ENCODE results near the gene B9D1. TPM values are rescaled to one million over a fixed set of nuclear protein-coding genes. Genes with fewer than 3 reads are reported as not detected.
A peak's percentile ranks its signal among the peaks of the same experiment; 100 is the strongest.

Gene B9D1
- total and polyA plus RNA-seq, 2 of the 13 experiments (the other 11 are each of a cell fraction or from before 2014, with no cell fraction given) = 27.7 to 31.1 TPM

GRCh38 chr17:19346351-19347255 is 15.9 kb downstream of the B9D1 start (continued):
- TF ChIP-seq ZNF142 (CRISPR knock-in tag; IDR thresholded peaks at IDR 0.05) (0 out of 2 replicates have a peak, but pooled peaks have one; percentile 49), SOX13 (IDR thresholded peaks at IDR 0.05) (no peak), SOX13 (CRISPR knock-in tag; conservative IDR thresholded peaks at IDR 0.05 in 1 of 2, IDR thresholded peaks at IDR 0.05 in 1 of 2) (0 out of 4 replicates have a peak, but pooled peaks of 1 of the 2 experiments have one; percentile 6), MED1 (CRISPR knock-in tag; IDR thresholded peaks at IDR 0.05) (peak; percentile 31; the same call in 1 of the 2 replicates), SPEN (CRISPR knock-in tag; IDR thresholded peaks at IDR 0.05; ENCODE audit: low read depth) (0 out of 2 replicates have a peak, but pooled peaks have one; percentile 8), FOSL2 (CRISPR knock-in tag; IDR thresholded peaks at IDR 0.05) (peak; percentile 74), SALL2 (CRISPR knock-in tag; IDR thresholded peaks at IDR 0.05) (0 out of 2 replicates have a peak, but pooled peaks have one; percentile 40), MAFF (IDR thresholded peaks at IDR 0.05; ENCODE audit: low read depth, low read length) (0 out of 2 replicates have a peak, but pooled peaks have one; percentile 31), SMAD1 (CRISPR knock-in tag; IDR thresholded peaks at IDR 0.05; ENCODE audit: borderline replicate concordance, low read depth) (no peak)
- TF ChIP-seq, protein P1, sequence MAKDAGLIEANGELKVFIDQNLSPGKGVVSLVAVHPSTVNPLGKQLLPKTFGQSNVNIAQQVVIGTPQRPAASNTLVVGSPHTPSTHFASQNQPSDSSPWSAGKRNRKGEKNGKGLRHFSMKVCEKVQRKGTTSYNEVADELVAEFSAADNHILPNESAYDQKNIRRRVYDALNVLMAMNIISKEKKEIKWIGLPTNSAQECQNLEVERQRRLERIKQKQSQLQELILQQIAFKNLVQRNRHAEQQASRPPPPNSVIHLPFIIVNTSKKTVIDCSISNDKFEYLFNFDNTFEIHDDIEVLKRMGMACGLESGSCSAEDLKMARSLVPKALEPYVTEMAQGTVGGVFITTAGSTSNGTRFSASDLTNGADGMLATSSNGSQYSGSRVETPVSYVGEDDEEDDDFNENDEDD (CRISPR knock-in tag; IDR thresholded peaks at IDR 0.05; ENCODE audit: borderline replicate concordance) = 0 out of 2 replicates have a peak, but pooled peaks have one; percentile 16
- TF ChIP-seq, protein P2, sequence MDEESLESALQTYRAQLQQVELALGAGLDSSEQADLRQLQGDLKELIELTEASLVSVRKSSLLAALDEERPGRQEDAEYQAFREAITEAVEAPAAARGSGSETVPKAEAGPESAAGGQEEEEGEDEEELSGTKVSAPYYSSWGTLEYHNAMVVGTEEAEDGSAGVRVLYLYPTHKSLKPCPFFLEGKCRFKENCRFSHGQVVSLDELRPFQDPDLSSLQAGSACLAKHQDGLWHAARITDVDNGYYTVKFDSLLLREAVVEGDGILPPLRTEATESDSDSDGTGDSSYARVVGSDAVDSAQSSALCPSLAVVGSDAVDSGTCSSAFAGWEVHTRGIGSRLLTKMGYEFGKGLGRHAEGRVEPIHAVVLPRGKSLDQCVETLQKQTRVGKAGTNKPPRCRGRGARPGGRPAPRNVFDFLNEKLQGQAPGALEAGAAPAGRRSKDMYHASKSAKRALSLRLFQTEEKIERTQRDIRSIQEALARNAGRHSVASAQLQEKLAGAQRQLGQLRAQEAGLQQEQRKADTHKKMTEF (CRISPR knock-in tag; IDR thresholded peaks at IDR 0.05) = 0 out of 2 replicates have a peak, but pooled peaks have one; percentile 24
- TF ChIP-seq, protein P3, sequence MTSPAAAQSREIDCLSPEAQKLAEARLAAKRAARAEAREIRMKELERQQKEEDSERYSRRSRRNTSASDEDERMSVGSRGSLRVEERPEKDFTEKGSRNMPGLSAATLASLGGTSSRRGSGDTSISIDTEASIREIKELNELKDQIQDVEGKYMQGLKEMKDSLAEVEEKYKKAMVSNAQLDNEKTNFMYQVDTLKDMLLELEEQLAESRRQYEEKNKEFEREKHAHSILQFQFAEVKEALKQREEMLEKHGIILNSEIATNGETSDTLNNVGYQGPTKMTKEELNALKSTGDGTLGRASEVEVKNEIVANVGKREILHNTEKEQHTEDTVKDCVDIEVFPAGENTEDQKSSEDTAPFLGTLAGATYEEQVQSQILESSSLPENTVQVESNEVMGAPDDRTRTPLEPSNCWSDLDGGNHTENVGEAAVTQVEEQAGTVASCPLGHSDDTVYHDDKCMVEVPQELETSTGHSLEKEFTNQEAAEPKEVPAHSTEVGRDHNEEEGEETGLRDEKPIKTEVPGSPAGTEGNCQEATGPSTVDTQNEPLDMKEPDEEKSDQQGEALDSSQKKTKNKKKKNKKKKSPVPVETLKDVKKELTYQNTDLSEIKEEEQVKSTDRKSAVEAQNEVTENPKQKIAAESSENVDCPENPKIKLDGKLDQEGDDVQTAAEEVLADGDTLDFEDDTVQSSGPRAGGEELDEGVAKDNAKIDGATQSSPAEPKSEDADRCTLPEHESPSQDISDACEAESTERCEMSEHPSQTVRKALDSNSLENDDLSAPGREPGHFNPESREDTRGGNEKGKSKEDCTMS (CRISPR knock-in tag; conservative IDR thresholded peaks at IDR 0.05) = no peak
